CD1c-positive myeloid dendritic cell (primary cell): Measurements from ENCODE around the gene CTDSP1.

ENCODE experiments used
- DNase-seq: peaks from one replicate; pipeline ENCODE4 v3.0.0-alpha.2; 2016; ENCODE audit errors: extremely low spot score

Gene CTDSP1

GRCh38 chr2:218399391-218400166, at the start of gene CTDSP1:
Gene CTDSP1, plus strand, starts transcription at chr2:218399868. Its CDS starts 223 bp downstream, at chr2:218400091.
- DNase-seq, result peak; percentile 97

GRCh38 chr2:218354045-218354444, 45.6 kb upstream of the CTDSP1 start:
- DNase-seq, result no peak

GRCh38 chr2:218354850-218355443, 44.7 kb upstream of the CTDSP1 start:
- DNase-seq, result no peak

- no peak for DNase-seq
These were observed 42.2 kb upstream of the CTDSP1 start for GRCh38 chr2:218357236-218358177.

GRCh38 chr2:218360453-218360852, 39.2 kb upstream of the CTDSP1 start:
- peak; percentile 94 for DNase-seq

- DNase-seq, result no peak
These were observed 37.1 kb upstream of the CTDSP1 start for GRCh38 chr2:218362606-218363005.

- peak; percentile 67 for DNase-seq
These were observed 35.9 kb upstream of the CTDSP1 start for GRCh38 chr2:218363736-218364135.

- no peak for DNase-seq
These were observed 35.5 kb upstream of the CTDSP1 start for GRCh38 chr2:218364196-218364595.

GRCh38 chr2:218366621-218367414, 32.9 kb upstream of the CTDSP1 start:
- no peak for DNase-seq

- peak; percentile 97 for DNase-seq
These were observed 32.1 kb upstream of the CTDSP1 start for GRCh38 chr2:218367415-218368149.

GRCh38 chr2:218368150-218368528, 31.5 kb upstream of the CTDSP1 start:
- no peak for DNase-seq

GRCh38 chr2:218368621-218369153, 31.0 kb upstream of the CTDSP1 start:
- DNase-seq, result peak; percentile 24

GRCh38 chr2:218369330-218369729, 30.3 kb upstream of the CTDSP1 start:
- DNase-seq, result peak; percentile 34

- peak; percentile 94 for DNase-seq
These were observed 29.1 kb upstream of the CTDSP1 start for GRCh38 chr2:218370410-218371063.

GRCh38 chr2:218371983-218372350, 27.7 kb upstream of the CTDSP1 start:
- DNase-seq, result peak; percentile 63

- no peak for DNase-seq
These were observed 24.9 kb upstream of the CTDSP1 start for GRCh38 chr2:218374795-218375194.

- no peak for DNase-seq
These were observed 24.5 kb upstream of the CTDSP1 start for GRCh38 chr2:218375212-218375611.

- peak; percentile 77 for DNase-seq
These were observed 21.6 kb upstream of the CTDSP1 start for GRCh38 chr2:218378053-218378452.

GRCh38 chr2:218381916-218382366, 17.7 kb upstream of the CTDSP1 start, which contains the start of gene SLC11A1:
Gene SLC11A1, plus strand, starts transcription at chr2:218382273. Its CDS starts 96 bp downstream, at chr2:218382369.
- DNase-seq, result peak; percentile 96

GRCh38 chr2:218382785-218383184, 16.9 kb upstream of the CTDSP1 start:
- no peak for DNase-seq
